Neutrophil (primary cell): ENCODE results near the gene TMEM91.

Experiments
- H3K27ac ChIP-seq: fragments of 200-600 bp; sonication (generic); 2 replicates; pipeline ENCODE4 v1.5.1; 2016; ENCODE audit warnings: mild to moderate bottlenecking, moderate library complexity
- H3K27me3 ChIP-seq: fragments of 200-600 bp; sonication (generic); 2 replicates; pipeline ENCODE4 v1.6.0; 2016; ENCODE audit warnings: mild to moderate bottlenecking
- H3K36me3 ChIP-seq: fragments of 200-600 bp; sonication (generic); 2 replicates; pipeline ENCODE4 v1.5.1; 2017
- H3K4me1 ChIP-seq, 2 experiments: fragments of 200-600 bp in 1 of 2; sonication (generic) in 1 of 2; 1 replicate in 1 of 2; 2 replicates in 1 of 2; pipeline versions ENCODE4 v1.5.1 to v1.6.1; 2013 to 2016; ENCODE audit warnings: low read depth in 1 of 2, low read length in 1 of 2, mild to moderate bottlenecking in 1 of 2, moderate library complexity in 1 of 2; ENCODE audit not compliant: control insufficient read depth in 1 of 2, insufficient read depth in 1 of 2
- H3K4me3 ChIP-seq, 2 experiments: fragments of 200-600 bp in 1 of 2; sonication (generic) in 1 of 2; 1 replicate in 1 of 2; 2 replicates in 1 of 2; pipeline ENCODE4 v1.5.1; 2013 to 2016; ENCODE audit warnings: low read depth in 1 of 2, low read length in 1 of 2, mild to moderate bottlenecking in 1 of 2, moderate library complexity in 1 of 2
- H3K9me3 ChIP-seq: fragments of 200-600 bp; sonication (generic); 2 replicates; pipeline ENCODE4 v1.5.1; 2016
- CTCF ChIP-seq: fragments of 200-600 bp; sonication (generic); IDR thresholded peaks from 2 replicates; pipeline ENCODE4 v1.5.1; 2016; ENCODE audit warnings: antibody characterized with exemption

TMEM91 gene

GRCh38 chr19:41398598-41398997 is 22.3 kb downstream of the TMEM91 start:
- Histone ChIP-seq H3K4me1 (peaks cover 32 to 36% of the 10 kb centered on the region in 2 experiments), H3K9me3 (no peaks in the 10 kb centered on the region), H3K27ac (peak overlapping the region; percentile 91), H3K27me3 (no peaks in the 10 kb centered on the region), H3K36me3 (no peaks in the 10 kb centered on the region), H3K4me3 (peak overlapping the region; percentile 76 to 85)
- no peak for TF ChIP-seq CTCF

- H3K27me3 ChIP-seq, result no peaks in the 10 kb centered on the region
- no peak overlapping the region for H3K27ac ChIP-seq
- H3K4me3 ChIP-seq, result no peak overlapping the region
- H3K9me3 ChIP-seq, result no peaks in the 10 kb centered on the region
- TF ChIP-seq CTCF, result no peak
- no peaks in the 10 kb centered on the region for H3K36me3 ChIP-seq
- H3K4me1 ChIP-seq, result peaks cover 28 to 31% of the 10 kb centered on the region in 2 experiments
Measured at GRCh38 chr19:41399091-41399490, 22.8 kb downstream of the TMEM91 start.

- Histone ChIP-seq H3K36me3 (no peaks in the 10 kb centered on the region), H3K27me3 (no peaks in the 10 kb centered on the region)
- TF ChIP-seq CTCF, result no peak
Measured at GRCh38 chr19:41399525-41399924, 23.2 kb downstream of the TMEM91 start.

GRCh38 chr19:41401483-41401882 is 25.1 kb downstream of the TMEM91 start:
- no peak overlapping the region for H3K4me3 ChIP-seq
- H3K27ac ChIP-seq, result no peak overlapping the region
- peaks cover 34 to 35% of the 10 kb centered on the region in 2 experiments for H3K4me1 ChIP-seq
- H3K27me3 ChIP-seq, result no peaks in the 10 kb centered on the region
- no peak for TF ChIP-seq CTCF
- H3K9me3 ChIP-seq, result no peaks in the 10 kb centered on the region
- H3K36me3 ChIP-seq, result no peaks in the 10 kb centered on the region

More at GRCh38 chr19:41399525-41399924, 23.2 kb downstream of the TMEM91 start:
- Histone ChIP-seq H3K9me3 (no peaks in the 10 kb centered on the region), H3K4me1 (peaks cover 27 to 28% of the 10 kb centered on the region in 2 experiments), H3K27ac (no peak overlapping the region), H3K4me3 (no peak overlapping the region)

GRCh38 chr19:41402010-41402409 is 25.7 kb downstream of the TMEM91 start:
- no peaks in the 10 kb centered on the region for H3K36me3 ChIP-seq
- no peak for TF ChIP-seq CTCF
- no peak overlapping the region for H3K4me3 ChIP-seq
- H3K27ac ChIP-seq, result no peak overlapping the region
- no peaks in the 10 kb centered on the region for H3K9me3 ChIP-seq
- no peaks in the 10 kb centered on the region for H3K27me3 ChIP-seq
- H3K4me1 ChIP-seq, result peaks cover 34 to 35% of the 10 kb centered on the region in 2 experiments
